HG02943 (cell line): ENCODE results near the gene OR2AP1.
A peak's percentile ranks its signal among the peaks of the same experiment; 100 is the strongest.
"Not testable (repeated sequence)": the region's sequence is repeated elsewhere in the genome, so short reads cannot be mapped to it uniquely, and the experiment has no call there.

Experiments
- ATAC-seq: cut with Tn5 transposase; IDR thresholded peaks from one replicate; pipeline ENCODE4 v1.9.1; 2021; ENCODE audit warnings: mild to moderate bottlenecking, low read depth, moderate library complexity; ENCODE audit not compliant: unreplicated experiment

OR2AP1 gene

GRCh38 chr12:55572168-55572567 is at the start of gene OR2AP1:
TSS of gene OR2AP1 (plus strand) at chr12:55572468. CDS start at chr12:55574415, 1,947 bp downstream.
- no peak for ATAC-seq

GRCh38 chr12:55548235-55548634 is 24.0 kb upstream of the OR2AP1 start:
- ATAC-seq: not testable (repeated sequence)

- no peak for ATAC-seq
These were observed 23.5 kb upstream of the OR2AP1 start for GRCh38 chr12:55548756-55549155.

- ATAC-seq: no peak
These were observed 23.0 kb upstream of the OR2AP1 start, which contains the start of gene OR6C4 for GRCh38 chr12:55549302-55549701. TSS of gene OR6C4 (plus strand) at chr12:55549602. CDS start at chr12:55551227, 1,625 bp downstream.

- no peak for ATAC-seq
These were observed 18.0 kb upstream of the OR2AP1 start for GRCh38 chr12:55554296-55554695.

GRCh38 chr12:55570060-55570459 is 2.2 kb upstream of the OR2AP1 start:
- ATAC-seq: not testable (repeated sequence)

GRCh38 chr12:55570689-55571088 is 1.6 kb upstream of the OR2AP1 start:
- not testable (repeated sequence) for ATAC-seq

GRCh38 chr12:55582066-55582465 is 9.8 kb downstream of the OR2AP1 start:
- no peak for ATAC-seq

- ATAC-seq: no peak
These were observed 13.5 kb downstream of the OR2AP1 start for GRCh38 chr12:55585817-55586216.

- ATAC-seq: not testable (repeated sequence)
These were observed 17.9 kb downstream of the OR2AP1 start for GRCh38 chr12:55590152-55590551.

- ATAC-seq: no peak
These were observed 35.7 kb downstream of the OR2AP1 start for GRCh38 chr12:55607821-55608594.

- no peak for ATAC-seq
These were observed 38.3 kb downstream of the OR2AP1 start for GRCh38 chr12:55610598-55610997.

GRCh38 chr12:55612646-55613045 is 40.4 kb downstream of the OR2AP1 start:
- ATAC-seq: no peak

GRCh38 chr12:55614764-55615163 is 42.5 kb downstream of the OR2AP1 start:
- no peak for ATAC-seq

GRCh38 chr12:55619354-55620138 is 47.3 kb downstream of the OR2AP1 start:
- ATAC-seq: peak; percentile 90

GRCh38 chr12:55624056-55624455 is 51.8 kb downstream of the OR2AP1 start:
- ATAC-seq: no peak
